Cardiac muscle cell (in vitro differentiated cells and primary cell): ENCODE measurements around the gene ANKRD30A. TPM values are rescaled to one million over a fixed set of nuclear protein-coding genes. Genes with fewer than 3 reads are reported as not detected.

Experiments
- DNase-seq, 2 donors: peaks; one replicate each; pipeline versions ENCODE4 v3.0.0 to v3.0.0-alpha.2; 2010 to 2017; ENCODE audit warnings: low read depth in 1 of 2, low spot score in 1 of 2
- H3K27ac ChIP-seq: fragments of 200-600 bp; sonication (generic); 2 replicates; pipeline ENCODE4 v1.5.1; 2016
- H3K27me3 ChIP-seq: fragments of 200-600 bp; sonication (generic); 2 replicates; pipeline ENCODE4 v1.6.0; 2016; ENCODE audit warnings: control low read depth
- H3K36me3 ChIP-seq: fragments of 200-600 bp; sonication (generic); 2 replicates; pipeline ENCODE4 v1.5.1; 2016; ENCODE audit warnings: control low read depth
- H3K4me1 ChIP-seq: fragments of 200-600 bp; sonication (generic); 2 replicates; pipeline ENCODE4 v1.8.1; 2017; ENCODE audit warnings: low read depth, mild to moderate bottlenecking, mixed run types
- H3K4me3 ChIP-seq: fragments of 200-600 bp; sonication (generic); 2 replicates; pipeline ENCODE4 v1.5.1; 2016; ENCODE audit warnings: mild to moderate bottlenecking
- H3K9me3 ChIP-seq: fragments of 200-600 bp; sonication (generic); 2 replicates; pipeline ENCODE4 v1.5.1; 2017; ENCODE audit warnings: low read depth, mild to moderate bottlenecking, control low read depth
- CTCF ChIP-seq: IDR thresholded peaks from 2 replicates; pipeline ENCODE4 v1.5.1; 2012; ENCODE audit warnings: low read depth, mild to moderate bottlenecking, low read length
- polyA plus RNA-seq: library from polyadenylated mRNA; unstranded; fragments of >200 nt; fragmentation: Nextera tagmentation; extraction: Ambion mirVana; gene quantifications from 2 replicates; pipeline ENCODE4 v1.2.1, GENCODE V29; 2016
- total RNA-seq: library from RNA; depleted of rRNA; stranded (reverse); fragments of >200 nt; gene quantifications from 2 replicates; pipeline ENCODE4 v1.2.3, GENCODE V29; 2016

The ANKRD30A gene
- total and polyA plus RNA-seq, 2 experiments from 2014 or later, result not detected

GRCh38 chr10:37285063-37285462, 159.7 kb downstream of the ANKRD30A start:
- Histone ChIP-seq H3K36me3 (no peaks in the 10 kb centered on the region), H3K4me3 (no peak overlapping the region), H3K9me3 (no peaks in the 10 kb centered on the region), H3K4me1 (no peaks in the 10 kb centered on the region), H3K27me3 (no peaks in the 10 kb centered on the region), H3K27ac (no peak overlapping the region)
- TF ChIP-seq CTCF, result no peak
- no peak for DNase-seq

GRCh38 chr10:37289833-37290464, 164.6 kb downstream of the ANKRD30A start:
- no peak for TF ChIP-seq CTCF
- H3K27ac ChIP-seq, result no peak overlapping the region
- H3K27me3 ChIP-seq, result no peaks in the 10 kb centered on the region
- no peaks in the 10 kb centered on the region for H3K36me3 ChIP-seq
- DNase-seq, result no peak
- no peaks in the 10 kb centered on the region for H3K4me1 ChIP-seq
- no peaks in the 10 kb centered on the region for H3K9me3 ChIP-seq
- H3K4me3 ChIP-seq, result no peak overlapping the region

GRCh38 chr10:37301271-37301670, 175.9 kb downstream of the ANKRD30A start:
- H3K27me3 ChIP-seq, result no peaks in the 10 kb centered on the region
- DNase-seq, result no peak
- H3K4me1 ChIP-seq, result no peaks in the 10 kb centered on the region
- no peak overlapping the region for H3K4me3 ChIP-seq
- no peak overlapping the region for H3K27ac ChIP-seq
- H3K36me3 ChIP-seq, result no peaks in the 10 kb centered on the region
- no peak for TF ChIP-seq CTCF
- peaks cover 4% of the 10 kb centered on the region for H3K9me3 ChIP-seq

GRCh38 chr10:37304036-37304435, 178.6 kb downstream of the ANKRD30A start:
- Histone ChIP-seq H3K9me3 (peaks cover 4% of the 10 kb centered on the region), H3K4me1 (no peaks in the 10 kb centered on the region), H3K27ac (no peak overlapping the region), H3K36me3 (no peaks in the 10 kb centered on the region), H3K27me3 (no peaks in the 10 kb centered on the region), H3K4me3 (no peak overlapping the region)
- TF ChIP-seq CTCF, result no peak
- DNase-seq, result no peak

GRCh38 chr10:37314350-37314749, 189.0 kb downstream of the ANKRD30A start:
- TF ChIP-seq CTCF, result no peak
- no peak overlapping the region for H3K27ac ChIP-seq
- H3K27me3 ChIP-seq, result no peaks in the 10 kb centered on the region
- no peaks in the 10 kb centered on the region for H3K4me1 ChIP-seq
- H3K9me3 ChIP-seq, result peaks cover 7% of the 10 kb centered on the region
- no peak for DNase-seq
- H3K4me3 ChIP-seq, result no peak overlapping the region
- no peaks in the 10 kb centered on the region for H3K36me3 ChIP-seq
